Gastrocnemius medialis (tissue), 4 donors: ENCODE results near the gene KRT79.

ENCODE experiments used
- POLR2A ChIP-seq, 2 donors: fragments of 450-650 bp; IDR thresholded peaks; one replicate each; pipeline ENCODE4 v1.6.1; 2017; ENCODE audit warnings: antibody characterized with exemption in 2 of 2, mild to moderate bottlenecking in 2 of 2, moderate library complexity in 2 of 2
- TF ChIP-seq, protein P1 (sequence below), 5 experiments: fragments of 450-650 bp in 3 of 5; fragments of 200-600 bp in 2 of 5; sonication (generic) in 2 of 5; IDR thresholded peaks in 4 of 5; conservative IDR thresholded peaks in 1 of 5; 1 replicate in 4 of 5; 2 replicates in 1 of 5; pipeline ENCODE4 v1.5.1; 2016 to 2019; ENCODE audit warnings: antibody characterized with exemption in 5 of 5, mild to moderate bottlenecking in 3 of 5, moderate library complexity in 3 of 5

DNA sequence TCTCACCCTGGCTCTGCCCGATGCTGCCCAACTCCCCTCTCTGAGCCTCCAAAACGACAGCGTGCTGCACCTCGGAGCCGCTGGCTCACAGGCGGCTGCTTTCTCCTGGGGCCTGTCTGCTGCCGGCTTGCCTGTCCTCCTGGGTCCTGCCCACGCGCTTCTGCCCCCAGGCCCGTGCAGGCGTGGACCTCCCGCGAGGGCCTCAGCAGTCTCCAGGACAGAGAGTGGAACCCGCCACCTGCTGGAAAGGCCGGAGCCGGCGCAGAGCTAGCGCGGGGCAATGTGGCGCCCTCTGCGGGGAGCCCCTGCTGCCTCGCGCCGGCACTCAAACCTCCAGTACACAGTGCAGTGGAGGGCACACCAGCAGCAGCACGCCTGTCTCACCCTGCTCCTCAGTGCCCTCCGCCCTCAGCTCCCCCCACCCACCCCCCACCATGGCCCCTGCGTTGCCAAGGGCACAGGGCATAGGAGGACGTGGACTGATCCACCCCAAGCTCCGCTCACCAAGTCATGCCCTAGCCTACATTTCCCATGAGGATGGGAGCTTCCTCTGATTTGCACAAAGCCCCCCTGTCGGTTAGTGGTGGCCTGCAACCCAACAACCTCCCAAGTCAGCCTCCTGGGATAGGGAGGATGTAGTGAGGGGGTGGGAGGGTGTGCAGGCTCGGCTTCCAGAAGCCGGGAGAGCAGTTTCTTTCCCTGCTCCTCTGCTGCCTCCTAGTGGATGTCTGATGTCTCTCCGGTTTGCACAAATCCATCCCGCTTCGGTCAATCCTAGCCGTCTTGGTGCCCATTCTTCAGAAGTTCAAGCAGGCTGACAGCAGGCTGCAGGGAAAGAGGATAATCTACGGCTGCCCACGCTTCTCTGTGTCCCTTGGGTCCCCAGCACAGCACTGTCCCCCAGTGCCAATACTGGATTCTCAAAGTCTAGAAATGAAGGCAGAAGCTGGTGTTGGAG, 45.6 kb upstream of the KRT79 start:
- TF ChIP-seq, protein P1, sequence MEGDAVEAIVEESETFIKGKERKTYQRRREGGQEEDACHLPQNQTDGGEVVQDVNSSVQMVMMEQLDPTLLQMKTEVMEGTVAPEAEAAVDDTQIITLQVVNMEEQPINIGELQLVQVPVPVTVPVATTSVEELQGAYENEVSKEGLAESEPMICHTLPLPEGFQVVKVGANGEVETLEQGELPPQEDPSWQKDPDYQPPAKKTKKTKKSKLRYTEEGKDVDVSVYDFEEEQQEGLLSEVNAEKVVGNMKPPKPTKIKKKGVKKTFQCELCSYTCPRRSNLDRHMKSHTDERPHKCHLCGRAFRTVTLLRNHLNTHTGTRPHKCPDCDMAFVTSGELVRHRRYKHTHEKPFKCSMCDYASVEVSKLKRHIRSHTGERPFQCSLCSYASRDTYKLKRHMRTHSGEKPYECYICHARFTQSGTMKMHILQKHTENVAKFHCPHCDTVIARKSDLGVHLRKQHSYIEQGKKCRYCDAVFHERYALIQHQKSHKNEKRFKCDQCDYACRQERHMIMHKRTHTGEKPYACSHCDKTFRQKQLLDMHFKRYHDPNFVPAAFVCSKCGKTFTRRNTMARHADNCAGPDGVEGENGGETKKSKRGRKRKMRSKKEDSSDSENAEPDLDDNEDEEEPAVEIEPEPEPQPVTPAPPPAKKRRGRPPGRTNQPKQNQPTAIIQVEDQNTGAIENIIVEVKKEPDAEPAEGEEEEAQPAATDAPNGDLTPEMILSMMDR (IDR thresholded peaks at IDR 0.05 in 4 of 5, conservative IDR thresholded peaks at IDR 0.05 in 1 of 5): peak; percentile 63 to 73 (median 65)
- TF ChIP-seq POLR2A (IDR thresholded peaks at IDR 0.05): no peak
